GM21515 (cell line): Measurements from ENCODE around the gene PPP1R10.
A peak's percentile ranks its signal among the peaks of the same experiment; 100 is the strongest.
"Not testable (repeated sequence)": the region's sequence is repeated elsewhere in the genome, so short reads cannot be mapped to it uniquely, and the experiment has no call there.

Experiments used
- ATAC-seq: cut with Tn5 transposase; IDR thresholded peaks from one replicate; pipeline ENCODE4 v1.9.1; 2021; ENCODE audit not compliant: unreplicated experiment

PPP1R10 gene

DNA sequence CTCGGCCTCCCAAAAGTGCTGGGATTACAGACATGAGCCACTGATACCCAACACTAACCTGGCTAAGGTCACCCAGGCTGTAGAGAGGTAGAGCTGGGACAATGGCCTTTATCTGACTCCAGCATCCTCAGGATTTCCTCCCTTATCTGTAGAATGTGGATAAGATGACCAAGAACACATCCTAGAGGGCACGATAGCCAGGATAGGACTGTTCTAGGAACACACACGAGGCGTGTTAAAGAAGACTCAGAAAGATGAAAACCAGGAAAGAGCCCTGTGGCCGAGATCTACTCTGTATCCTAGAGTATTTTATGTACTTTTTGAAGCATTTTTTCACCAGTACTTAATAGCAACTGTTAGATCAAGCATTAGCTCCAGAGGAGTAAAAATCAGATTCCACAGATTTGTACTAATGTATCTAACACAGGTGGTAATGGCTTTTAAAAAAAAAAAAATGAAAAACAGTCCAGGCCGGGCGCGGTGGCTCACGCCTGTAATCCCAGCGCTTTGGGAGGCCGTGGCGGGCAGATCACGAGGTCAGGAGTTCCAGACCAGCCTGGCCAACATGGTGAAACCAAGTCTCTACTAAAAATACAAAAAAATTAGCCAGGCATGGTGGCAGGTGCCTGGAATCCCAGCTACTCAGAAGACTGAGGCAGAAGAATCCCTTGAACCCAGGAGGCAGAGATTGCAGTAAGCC, 17.3 kb downstream of the PPP1R10 start:
- ATAC-seq = no peak

DNA sequence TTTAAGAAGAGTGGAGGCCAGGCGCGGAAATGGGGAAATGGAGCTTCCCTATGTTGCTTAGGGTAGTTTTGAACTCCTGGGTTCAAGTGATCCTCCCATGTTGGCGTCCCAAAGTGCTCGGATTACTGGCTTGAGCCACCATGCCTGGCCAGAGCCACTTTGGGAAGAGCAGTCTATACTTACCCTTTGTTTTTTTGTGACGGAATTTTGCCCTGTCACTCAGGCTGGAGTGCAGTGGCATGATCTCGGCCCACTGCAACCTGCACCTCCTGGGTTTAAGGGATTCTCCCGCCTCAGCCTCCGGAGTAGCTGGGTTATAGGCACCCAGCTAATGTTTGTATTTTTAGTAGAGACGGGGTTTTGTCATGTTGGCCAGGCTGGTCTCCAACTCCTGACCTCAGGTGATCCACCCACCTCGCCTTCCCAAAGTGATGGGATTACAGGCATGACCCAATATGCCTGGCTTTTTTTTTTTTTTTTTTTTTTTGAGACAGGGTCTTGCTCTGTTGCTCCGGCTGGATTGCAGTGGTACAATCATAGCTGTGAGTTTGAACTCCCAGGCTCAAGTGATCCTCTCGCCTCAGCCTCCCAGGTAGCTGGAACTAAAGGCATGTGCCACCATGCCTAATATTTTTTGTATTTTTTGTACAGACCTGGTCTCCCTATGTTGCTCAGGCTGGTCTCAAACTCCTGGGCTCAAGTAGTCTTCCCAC, 18.0 kb downstream of the PPP1R10 start:
- no peak for ATAC-seq

DNA sequence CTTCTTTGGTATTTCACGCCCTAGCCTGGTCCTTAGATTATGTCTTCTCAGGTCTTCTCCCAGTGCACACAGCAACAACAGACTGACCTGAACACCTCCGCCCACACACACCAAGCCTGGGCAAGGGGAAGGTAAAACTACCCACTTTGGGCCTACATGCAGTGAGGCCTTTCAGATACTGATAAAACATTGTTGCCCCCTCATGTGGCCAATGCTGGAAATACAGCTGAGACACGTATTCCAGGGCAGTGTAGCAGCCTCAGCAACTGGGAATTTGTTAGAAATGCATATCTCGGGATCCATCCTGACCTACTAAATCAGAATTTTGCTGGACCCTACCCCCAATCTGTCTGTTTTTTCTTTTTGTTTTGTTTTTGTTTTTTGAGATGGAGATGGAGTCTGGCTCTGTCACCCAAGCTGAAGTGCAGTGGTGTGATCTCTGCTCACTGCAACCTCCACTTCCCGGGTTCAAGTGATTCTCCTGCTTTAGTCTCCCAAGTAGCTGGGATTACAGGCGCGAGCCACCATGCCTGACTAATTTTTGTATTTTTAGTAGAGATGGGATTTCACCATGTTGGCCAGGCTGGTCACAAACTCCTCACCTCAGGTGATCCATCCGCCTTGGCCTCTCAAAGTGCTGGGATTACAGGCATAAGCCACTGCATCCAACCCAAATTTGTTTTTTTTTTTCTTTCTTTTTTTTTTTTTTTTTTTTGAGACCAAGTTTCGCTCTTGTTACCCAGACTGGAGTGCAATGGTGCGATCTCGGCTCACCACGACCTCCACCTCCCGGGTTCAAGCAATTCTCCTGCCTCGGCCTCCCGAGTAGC, 19.5 kb downstream of the PPP1R10 start:
- ATAC-seq = not testable (repeated sequence)

DNA sequence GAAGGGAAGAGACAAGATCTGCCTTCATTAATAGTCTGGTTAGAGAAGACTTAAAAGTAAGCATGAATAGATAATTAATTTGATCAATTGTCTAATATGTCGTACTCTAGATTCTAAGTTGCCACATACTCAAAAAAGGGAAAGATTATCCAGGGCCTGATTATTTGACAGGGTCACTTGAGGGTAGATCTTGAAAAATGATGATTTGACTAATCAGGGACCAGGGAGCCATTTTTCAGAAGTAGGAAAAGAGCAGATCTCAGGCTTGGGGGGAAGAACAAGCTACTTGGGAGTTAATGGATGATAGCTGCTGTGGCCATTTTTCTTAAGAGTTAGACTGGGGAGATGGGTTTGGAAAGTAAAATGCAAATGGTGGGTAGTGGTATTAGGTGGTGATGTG, 24.8 kb downstream of the PPP1R10 start:
- no peak for ATAC-seq

DNA sequence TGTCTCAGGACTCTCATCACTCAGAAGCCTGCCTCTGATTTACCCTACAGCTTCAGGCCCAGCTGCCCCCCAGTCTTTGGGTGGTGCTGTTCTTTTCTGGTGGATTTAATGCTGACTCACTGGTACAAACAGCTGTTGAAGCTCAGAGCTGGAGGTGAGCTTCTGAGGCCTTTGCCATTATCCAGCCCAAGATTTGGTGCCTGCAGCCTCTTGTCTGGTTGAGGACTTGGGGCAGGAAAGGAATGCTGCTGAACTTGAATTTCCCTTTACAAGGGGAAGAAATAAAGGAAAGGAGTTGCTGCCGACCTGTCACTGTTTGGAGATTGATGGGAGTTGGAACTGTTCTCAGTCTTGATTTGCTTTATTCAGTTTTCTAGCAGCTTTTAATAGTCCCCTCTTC, 26.0 kb downstream of the PPP1R10 start:
- no peak for ATAC-seq

GRCh38 chr6:30590509-30590908, 26.5 kb downstream of the PPP1R10 start:
- ATAC-seq = no peak

DNA sequence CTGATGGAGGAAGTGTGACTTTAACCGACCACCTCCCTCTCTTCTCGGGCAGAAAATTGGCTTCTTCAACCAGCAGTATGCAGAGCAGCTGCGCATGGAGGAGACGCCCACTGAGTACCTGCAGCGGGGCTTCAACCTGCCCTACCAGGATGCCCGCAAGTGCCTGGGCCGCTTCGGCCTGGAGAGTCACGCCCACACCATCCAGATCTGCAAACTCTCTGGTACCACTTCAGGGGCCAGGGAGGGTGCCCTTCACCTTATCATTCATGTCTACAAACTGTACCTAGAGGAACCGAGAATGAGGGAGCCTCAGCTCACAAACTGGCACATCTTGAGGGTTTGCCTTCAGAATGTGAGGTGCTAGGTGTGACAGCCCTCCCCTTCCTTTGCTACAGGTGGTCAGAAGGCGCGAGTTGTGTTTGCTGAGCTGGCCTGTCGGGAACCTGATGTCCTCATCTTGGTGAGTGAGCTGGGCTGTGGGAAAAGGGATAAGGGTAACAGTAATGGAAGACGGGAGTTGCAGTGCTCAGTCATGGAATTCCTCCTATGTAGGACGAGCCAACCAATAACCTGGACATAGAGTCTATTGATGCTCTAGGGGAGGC, 27.2 kb downstream of the PPP1R10 start:
- ATAC-seq = no peak

GRCh38 chr6:30583921-30584320, 33.1 kb downstream of the PPP1R10 start:
- no peak for ATAC-seq

DNA sequence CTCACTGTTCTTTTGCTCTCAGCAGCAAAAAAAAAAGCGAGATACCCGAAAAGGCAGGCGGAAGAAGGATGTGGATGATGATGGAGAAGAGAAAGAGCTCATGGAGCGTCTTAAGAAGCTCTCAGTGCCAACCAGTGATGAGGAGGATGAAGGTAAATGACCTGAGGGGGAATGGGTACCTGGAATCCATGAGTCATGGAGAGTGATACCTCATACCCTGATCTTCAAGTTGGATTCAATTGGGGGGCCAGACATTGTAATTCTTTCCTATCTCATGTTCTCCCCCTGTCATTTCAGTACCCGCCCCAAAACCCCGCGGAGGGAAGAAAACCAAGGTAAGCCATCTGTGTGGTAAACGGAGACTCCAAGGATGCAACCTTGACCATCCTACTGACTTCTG, 39.0 kb downstream of the PPP1R10 start:
- no peak for ATAC-seq

GRCh38 chr6:30573113-30573512, 43.9 kb downstream of the PPP1R10 start:
- no peak for ATAC-seq

DNA sequence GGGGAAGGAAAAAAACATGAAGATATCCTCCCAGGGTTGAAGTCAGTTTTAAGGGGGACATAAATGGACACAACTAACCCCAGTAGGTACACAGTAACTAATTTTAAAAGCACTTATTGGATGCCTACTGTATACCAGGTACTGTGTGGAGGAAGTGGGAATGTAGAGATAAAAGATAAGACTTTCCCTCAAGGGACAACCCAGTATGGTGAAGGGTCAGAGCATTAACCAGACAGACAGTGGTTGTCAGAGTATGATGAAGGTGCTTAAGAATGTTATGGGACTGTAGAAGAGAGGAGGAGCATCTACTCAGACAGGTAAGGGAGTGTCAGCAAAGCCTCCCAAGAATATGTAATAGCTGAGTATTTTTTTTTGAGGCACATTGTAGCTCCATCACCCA, 44.9 kb downstream of the PPP1R10 start:
- ATAC-seq = no peak

DNA sequence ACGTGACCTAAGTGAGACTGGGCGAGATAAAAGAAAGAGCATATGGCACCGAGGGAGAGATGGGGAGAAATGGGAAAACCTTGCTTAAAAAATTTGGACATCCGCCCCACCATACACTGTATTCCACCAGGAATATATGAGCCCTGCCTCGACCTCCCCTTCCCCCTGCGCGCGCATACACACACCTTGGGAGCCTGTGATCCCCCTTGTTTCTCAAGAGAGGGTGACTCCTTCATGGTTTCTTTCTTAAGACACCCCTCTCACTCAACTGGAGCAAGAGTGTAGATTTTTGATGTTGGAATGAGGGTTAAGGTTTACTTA, 45.3 kb downstream of the PPP1R10 start:
- no peak for ATAC-seq

GRCh38 chr6:30571075-30571761, 45.8 kb downstream of the PPP1R10 start, which contains the start of gene ABCF1:
Gene ABCF1, plus strand, starts transcription at chr6:30571442. Its CDS starts 46 bp downstream, at chr6:30571488.
- ATAC-seq = peak; percentile 89

DNA sequence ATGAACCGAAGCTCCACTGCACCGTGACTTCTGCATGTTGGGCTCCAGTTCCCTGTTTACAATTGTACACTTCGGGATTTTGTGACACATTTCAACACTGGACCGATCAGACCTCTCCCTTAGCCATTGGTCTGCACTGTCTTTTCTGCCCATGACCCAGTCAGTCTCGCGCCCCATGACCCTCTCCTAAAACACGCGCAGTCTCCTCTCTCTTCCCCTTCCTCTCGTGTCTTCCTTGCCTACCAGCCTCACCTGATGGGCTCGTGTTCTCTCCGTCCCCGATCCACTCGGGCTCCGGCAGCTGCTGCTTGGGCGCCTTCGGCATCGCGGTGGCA, 46.3 kb downstream of the PPP1R10 start:
- peak; percentile 16 for ATAC-seq

DNA sequence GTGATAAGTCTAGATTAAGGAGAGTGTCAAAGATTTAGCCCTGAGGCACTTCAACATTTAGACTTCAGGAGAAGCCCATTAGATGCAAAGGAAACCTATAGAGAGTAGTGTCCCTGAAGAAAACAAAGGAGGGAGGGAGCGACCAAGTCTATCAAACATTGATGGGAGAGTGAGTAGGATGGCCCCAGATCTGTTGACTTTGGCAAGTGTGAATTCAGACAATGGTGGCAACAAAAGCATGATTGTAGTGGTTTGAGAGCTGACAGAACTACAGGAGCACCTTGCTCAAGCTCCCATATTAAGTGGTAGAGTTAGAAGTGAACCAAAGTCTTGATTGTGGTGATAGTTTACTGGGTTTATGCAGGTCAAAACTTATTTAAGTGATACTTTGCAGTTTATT, 46.8 kb downstream of the PPP1R10 start:
- no peak for ATAC-seq

DNA sequence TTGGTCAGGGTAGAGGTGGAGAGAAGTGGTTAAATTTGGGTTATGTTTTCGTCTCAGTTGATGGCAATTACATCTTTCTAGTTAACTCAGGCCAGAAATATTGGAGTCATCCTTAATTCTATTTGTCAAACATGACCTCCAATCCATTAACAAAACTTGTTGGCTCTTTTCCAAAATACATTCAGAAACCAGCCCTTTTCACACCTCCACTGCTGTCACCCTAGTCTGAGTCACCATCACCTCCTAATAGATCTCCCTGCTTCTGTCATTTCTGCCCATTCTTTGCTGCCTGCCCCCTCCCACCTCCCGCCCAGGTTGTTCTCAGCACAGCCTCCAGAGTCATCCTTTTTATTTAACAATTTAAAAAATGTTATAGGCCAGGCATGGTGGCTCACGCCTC, 48.8 kb downstream of the PPP1R10 start:
- no peak for ATAC-seq

DNA sequence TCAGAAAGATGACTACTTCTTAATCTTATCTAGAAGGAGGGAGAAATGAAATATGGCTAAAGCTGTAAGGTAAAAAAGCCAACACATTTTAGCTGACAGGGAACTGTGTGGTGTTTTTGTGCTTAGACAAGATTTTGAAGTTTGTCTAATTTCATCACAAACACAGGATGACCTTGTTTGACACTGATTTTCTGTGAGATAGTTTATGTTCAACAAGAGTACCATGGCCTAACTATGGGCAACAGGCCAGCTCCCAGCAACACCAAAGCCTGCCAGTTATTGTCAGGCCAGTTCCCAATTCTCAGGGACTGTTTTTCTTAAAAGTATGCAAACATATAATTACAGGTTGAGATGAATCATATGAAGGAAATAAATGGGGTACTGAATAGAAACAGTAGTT, 51.3 kb downstream of the PPP1R10 start:
- no peak for ATAC-seq

DNA sequence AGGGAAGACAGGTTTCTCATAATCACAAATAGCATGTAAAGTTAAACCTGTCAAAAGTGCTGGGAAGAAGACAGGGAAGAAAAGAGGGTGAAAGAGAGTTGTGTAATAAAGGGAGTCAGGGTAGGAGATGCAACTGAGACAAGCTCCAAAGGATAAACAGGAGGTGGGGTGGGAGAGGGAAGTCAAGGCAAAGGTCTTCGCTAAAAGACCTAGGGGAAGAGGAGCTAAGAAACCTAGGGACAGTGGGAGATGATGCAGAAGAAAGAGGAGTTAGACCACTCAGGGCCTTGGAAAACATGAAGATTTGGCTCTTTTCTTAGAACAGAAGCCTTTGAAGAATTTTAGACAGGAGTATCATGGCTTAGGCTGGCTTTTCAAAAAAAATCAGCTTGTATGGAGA, 52.9 kb downstream of the PPP1R10 start:
- no peak for ATAC-seq

- no peak for ATAC-seq
These were observed 54.3 kb downstream of the PPP1R10 start for GRCh38 chr6:30562470-30563425.

DNA sequence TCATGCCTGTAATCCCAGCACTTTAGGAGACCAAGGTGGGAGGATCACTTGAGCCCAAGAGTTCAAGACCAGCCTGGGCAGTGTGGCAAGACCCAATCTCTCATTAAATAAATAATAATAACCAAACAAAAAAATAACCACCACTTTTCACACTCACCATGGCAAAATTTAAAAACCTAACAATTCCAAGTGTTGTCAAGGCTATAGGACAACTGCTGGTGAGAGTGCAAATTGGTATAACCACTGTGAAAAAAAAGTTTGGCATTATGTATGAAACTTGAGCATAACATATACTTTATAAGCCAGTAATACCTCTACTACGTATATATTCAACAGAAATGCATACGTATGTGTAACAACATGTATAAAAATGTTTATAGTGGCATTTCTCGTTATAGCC, 56.1 kb downstream of the PPP1R10 start:
- ATAC-seq = no peak
